Measurements from ENCODE around the gene NSUN4.

NSUN4 gene

DNA sequence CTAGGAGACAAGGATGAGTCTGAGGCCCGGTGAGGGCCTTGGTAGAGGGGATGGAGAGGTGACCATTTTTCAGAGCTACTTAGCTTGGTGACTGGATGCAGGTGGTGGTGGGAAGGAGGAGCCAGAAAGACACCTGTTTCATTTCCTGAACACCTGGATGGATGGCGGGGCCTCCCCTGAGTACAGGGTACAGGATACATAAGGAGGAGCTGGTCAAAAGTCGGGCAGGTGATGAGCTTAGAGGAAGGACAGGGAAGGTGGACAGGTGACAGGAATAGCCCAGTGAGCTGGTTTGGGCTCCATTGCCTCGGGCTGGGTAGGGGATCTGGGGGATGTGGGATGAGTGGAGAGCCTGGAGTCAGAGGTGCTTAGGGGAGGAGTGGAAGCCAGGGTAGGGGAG lies 59.8 kb downstream of the NSUN4 start:
- Histone ChIP-seq H3K27ac (ENCODE audit: low read depth, low read length) (no peak overlapping the region), H3K27me3 (ENCODE audit: insufficient read depth, low read length) (peaks cover 13% of the 10 kb centered on the region), H3K36me3 (ENCODE audit: insufficient read depth, low read length) (no peaks in the 10 kb centered on the region), H3K9me3 (ENCODE audit: insufficient read depth, low read depth, low read length) (no peaks in the 10 kb centered on the region), H3K4me1 (ENCODE audit: insufficient read depth, low read length) (no peaks in the 10 kb centered on the region; the same call in 1 of the 2 replicates), H3K4me3 (ENCODE audit: low read length) (no peak overlapping the region), H3K9ac (ENCODE audit: low read depth, low read length) (no peak overlapping the region)
- WGBS = 69% methylated on average over 4 of the region's 4 CpGs

DNA sequence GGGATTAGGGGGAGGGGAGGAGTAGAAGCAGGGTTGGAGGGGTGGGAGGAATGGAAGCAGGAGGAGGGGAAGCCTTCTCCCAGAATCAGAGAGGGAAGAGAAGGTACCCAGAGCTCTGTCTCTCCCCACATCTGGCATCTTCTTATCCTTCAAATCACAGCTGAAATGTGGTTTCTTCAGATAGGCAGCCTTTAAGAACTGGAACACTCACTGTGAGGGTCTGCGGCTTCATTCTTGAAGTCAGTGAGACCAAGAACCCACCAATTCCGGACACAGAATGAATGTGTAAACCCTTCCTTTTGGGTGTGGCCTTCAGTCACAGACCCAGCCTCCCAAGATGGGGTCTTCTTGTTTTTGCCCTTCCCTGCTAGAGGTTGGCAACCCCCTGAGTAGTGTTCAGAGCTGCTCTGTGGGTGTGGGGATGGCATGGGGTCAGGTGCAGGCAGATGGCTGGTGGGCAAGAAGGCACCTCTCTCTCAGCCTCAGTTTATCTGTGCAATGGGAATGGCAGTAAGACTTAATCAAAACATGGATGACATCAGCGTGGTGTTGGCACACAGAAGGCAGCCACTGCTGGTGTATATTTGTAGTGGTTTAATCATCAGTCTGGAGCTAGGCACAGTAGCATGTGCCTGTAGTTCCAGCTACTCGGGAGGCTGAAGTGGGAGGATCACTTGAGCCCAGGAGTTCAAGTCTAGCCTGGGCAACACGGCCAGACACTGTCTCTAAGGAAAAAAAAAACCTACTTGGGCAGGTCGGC lies 60.7 kb downstream of the NSUN4 start:
- H3K4me1 ChIP-seq (ENCODE audit: insufficient read depth, low read length) = no peaks in the 10 kb centered on the region; the same call in 1 of the 2 replicates
- no peak overlapping the region for H3K9ac ChIP-seq (ENCODE audit: low read depth, low read length)
- no peak overlapping the region for H3K4me3 ChIP-seq (ENCODE audit: low read length)
- H3K9me3 ChIP-seq (ENCODE audit: insufficient read depth, low read depth, low read length) = no peaks in the 10 kb centered on the region
- no peaks in the 10 kb centered on the region for H3K36me3 ChIP-seq (ENCODE audit: insufficient read depth, low read length)
- H3K27me3 ChIP-seq (ENCODE audit: insufficient read depth, low read length) = peaks cover 3% of the 10 kb centered on the region; the same call in 1 of the 2 replicates
- 76% methylated on average over 6 of the region's 6 CpGs for WGBS
- no peak overlapping the region for H3K27ac ChIP-seq (ENCODE audit: low read depth, low read length)

DNA sequence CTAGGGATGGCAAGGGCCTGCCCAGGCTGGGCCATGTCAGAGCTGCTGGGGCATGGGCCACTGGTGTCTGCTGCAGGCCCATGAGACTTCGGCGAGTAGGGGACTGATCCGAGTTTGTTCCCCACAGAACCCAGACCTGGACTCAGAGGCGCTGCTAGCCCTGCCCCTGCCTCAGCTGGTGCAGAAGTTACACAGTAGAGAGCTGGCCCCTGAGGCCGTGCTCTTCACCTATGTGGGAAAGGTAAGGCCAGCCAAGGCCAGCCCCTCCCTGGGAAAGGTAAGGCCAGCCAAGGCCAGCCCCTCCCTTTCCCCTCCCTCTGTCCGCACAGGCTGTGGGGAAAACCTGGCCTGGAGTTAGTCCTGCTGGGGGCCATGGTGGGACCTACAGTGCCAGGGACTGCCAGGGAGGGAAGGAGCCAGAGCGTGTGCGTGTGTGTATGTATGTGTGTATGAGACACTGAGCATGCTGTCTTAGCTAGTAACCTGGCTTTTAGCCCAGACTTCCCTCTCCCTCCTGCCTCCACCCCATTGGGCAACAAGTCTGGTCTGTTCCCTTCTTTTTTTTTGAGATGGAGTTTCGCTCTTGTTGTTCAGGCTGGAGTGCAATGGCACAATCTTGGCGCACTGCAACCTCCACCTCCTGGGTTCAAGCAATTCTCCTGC lies 61.5 kb downstream of the NSUN4 start:
- H3K27me3 ChIP-seq (ENCODE audit: insufficient read depth, low read length) = no peaks in the 10 kb centered on the region; the same call in 1 of the 2 replicates
- H3K36me3 ChIP-seq (ENCODE audit: insufficient read depth, low read length) = no peaks in the 10 kb centered on the region
- no peak overlapping the region for H3K27ac ChIP-seq (ENCODE audit: low read depth, low read length)
- WGBS = 62% methylated on average over 10 of the region's 10 CpGs
- H3K9me3 ChIP-seq (ENCODE audit: insufficient read depth, low read depth, low read length) = no peaks in the 10 kb centered on the region
- peaks cover 4% of the 10 kb centered on the region for H3K4me1 ChIP-seq (ENCODE audit: insufficient read depth, low read length)
- H3K4me3 ChIP-seq (ENCODE audit: low read length) = no peak overlapping the region
- no peak overlapping the region for H3K9ac ChIP-seq (ENCODE audit: low read depth, low read length)

DNA sequence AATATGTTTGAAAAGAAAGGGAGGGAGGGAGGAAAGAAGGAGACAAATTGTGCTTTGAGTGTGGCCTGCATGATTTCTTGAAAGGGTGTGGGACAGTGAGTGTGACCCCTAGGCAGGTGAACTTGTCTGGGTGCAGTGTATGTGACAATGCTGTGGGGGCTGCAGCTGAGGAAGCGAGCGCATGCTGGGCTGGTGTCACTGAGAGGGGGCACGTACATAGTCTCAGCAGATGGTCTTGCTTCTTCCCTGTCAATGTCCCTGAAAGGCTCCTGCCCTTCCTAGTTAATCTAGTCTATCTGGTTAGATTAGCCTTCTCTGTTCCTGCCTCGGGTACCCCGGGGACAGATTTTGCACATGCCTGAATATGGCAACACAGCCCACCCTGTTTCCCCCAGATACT lies 63.3 kb downstream of the NSUN4 start:
- Histone ChIP-seq H3K36me3 (ENCODE audit: insufficient read depth, low read length) (no peaks in the 10 kb centered on the region), H3K9me3 (ENCODE audit: insufficient read depth, low read depth, low read length) (no peaks in the 10 kb centered on the region), H3K9ac (ENCODE audit: low read depth, low read length) (no peak overlapping the region), H3K27ac (ENCODE audit: low read depth, low read length) (no peak overlapping the region), H3K4me3 (ENCODE audit: low read length) (no peak overlapping the region), H3K4me1 (ENCODE audit: insufficient read depth, low read length) (peaks cover 10% of the 10 kb centered on the region), H3K27me3 (ENCODE audit: insufficient read depth, low read length) (no peaks in the 10 kb centered on the region)
- 95% methylated on average over 5 of the region's 5 CpGs for WGBS

DNA sequence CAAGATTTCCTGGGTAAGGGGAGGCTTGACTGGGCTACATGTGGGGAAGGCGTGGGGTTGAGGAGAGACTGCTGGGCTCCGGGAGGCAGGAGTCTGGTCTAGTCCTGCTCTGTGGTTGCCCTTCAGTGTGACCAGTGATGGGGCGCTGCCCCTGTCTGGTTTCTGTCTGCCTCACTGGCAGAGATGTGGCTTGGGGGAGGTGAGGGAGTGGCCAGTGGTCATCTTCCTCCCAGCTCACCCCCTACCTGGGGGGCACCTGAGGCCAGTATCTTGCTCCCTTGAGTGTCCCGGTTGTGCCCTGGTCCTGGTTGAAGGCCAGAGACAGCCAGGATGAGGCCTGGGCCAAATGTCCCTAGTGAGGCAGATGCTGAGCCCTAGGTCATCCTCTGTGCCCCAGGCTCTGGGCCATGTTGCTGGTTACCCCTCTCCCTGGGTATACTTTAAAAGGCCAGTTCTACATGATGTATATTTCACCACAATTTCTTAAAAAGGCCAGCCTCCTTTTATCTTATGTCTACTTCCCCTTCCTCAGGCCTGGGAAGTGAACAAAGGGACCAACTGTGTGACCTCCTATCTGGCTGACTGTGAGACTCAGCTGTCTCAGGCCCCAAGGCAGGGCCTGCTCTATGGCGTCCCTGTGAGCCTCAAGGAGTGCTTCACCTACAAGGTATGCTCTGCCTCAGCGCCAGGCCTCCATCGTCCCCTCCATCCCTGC lies 64.0 kb downstream of the NSUN4 start:
- Histone ChIP-seq H3K4me1 (ENCODE audit: insufficient read depth, low read length) (peaks cover 10% of the 10 kb centered on the region), H3K4me3 (ENCODE audit: low read length) (no peak overlapping the region), H3K27ac (ENCODE audit: low read depth, low read length) (no peak overlapping the region), H3K27me3 (ENCODE audit: insufficient read depth, low read length) (no peaks in the 10 kb centered on the region), H3K9ac (ENCODE audit: low read depth, low read length) (no peak overlapping the region), H3K36me3 (ENCODE audit: insufficient read depth, low read length) (no peaks in the 10 kb centered on the region), H3K9me3 (ENCODE audit: insufficient read depth, low read depth, low read length) (no peaks in the 10 kb centered on the region)
- WGBS = 91% methylated on average over 7 of the region's 7 CpGs

DNA sequence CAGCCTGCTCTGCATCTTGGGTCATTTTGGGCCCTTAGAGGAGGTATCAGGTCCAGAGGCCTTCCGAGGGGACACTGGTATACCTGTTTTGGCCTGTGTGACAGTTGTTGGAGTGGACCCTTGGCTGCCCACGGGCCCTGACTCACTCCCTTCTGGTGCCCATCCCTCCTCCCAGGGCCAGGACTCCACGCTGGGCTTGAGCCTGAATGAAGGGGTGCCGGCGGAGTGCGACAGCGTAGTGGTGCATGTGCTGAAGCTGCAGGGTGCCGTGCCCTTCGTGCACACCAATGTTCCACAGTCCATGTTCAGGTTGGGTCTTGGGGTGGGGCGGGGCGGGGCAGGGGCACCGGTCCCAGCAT lies 64.6 kb downstream of the NSUN4 start:
- no peak overlapping the region for H3K4me3 ChIP-seq (ENCODE audit: low read length)
- H3K9ac ChIP-seq (ENCODE audit: low read depth, low read length) = no peak overlapping the region
- H3K9me3 ChIP-seq (ENCODE audit: insufficient read depth, low read depth, low read length) = no peaks in the 10 kb centered on the region
- peaks cover 10% of the 10 kb centered on the region for H3K4me1 ChIP-seq (ENCODE audit: insufficient read depth, low read length)
- no peaks in the 10 kb centered on the region for H3K27me3 ChIP-seq (ENCODE audit: insufficient read depth, low read length)
- H3K36me3 ChIP-seq (ENCODE audit: insufficient read depth, low read length) = no peaks in the 10 kb centered on the region
- no peak overlapping the region for H3K27ac ChIP-seq (ENCODE audit: low read depth, low read length)
- WGBS = 93% methylated on average over 12 of the region's 12 CpGs

DNA sequence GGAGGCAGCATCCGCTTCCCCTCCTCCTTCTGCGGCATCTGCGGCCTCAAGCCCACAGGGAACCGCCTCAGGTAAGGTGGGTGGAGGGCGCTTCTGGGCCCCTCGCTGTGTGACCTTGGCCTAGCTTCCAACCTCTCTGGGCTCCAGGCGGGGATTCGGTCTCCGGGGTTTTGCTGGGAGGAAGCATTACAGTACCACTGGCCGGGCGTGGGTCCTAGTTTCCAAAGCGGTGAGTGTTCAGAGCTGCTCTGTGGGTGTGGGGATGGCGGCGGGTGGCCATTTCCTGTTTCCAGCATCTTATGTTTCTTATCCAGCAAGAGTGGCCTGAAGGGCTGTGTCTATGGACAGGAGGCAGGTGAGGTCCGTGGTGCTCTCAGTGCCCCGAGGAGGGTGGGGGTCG lies 65.1 kb downstream of the NSUN4 start:
- Histone ChIP-seq H3K4me3 (ENCODE audit: low read length) (no peak overlapping the region), H3K9me3 (ENCODE audit: insufficient read depth, low read depth, low read length) (no peaks in the 10 kb centered on the region), H3K4me1 (ENCODE audit: insufficient read depth, low read length) (peaks cover 10% of the 10 kb centered on the region), H3K27ac (ENCODE audit: low read depth, low read length) (no peak overlapping the region), H3K9ac (ENCODE audit: low read depth, low read length) (no peak overlapping the region), H3K36me3 (ENCODE audit: insufficient read depth, low read length) (no peaks in the 10 kb centered on the region), H3K27me3 (ENCODE audit: insufficient read depth, low read length) (no peaks in the 10 kb centered on the region)
- WGBS = 94% methylated on average over 17 of the region's 17 CpGs

DNA sequence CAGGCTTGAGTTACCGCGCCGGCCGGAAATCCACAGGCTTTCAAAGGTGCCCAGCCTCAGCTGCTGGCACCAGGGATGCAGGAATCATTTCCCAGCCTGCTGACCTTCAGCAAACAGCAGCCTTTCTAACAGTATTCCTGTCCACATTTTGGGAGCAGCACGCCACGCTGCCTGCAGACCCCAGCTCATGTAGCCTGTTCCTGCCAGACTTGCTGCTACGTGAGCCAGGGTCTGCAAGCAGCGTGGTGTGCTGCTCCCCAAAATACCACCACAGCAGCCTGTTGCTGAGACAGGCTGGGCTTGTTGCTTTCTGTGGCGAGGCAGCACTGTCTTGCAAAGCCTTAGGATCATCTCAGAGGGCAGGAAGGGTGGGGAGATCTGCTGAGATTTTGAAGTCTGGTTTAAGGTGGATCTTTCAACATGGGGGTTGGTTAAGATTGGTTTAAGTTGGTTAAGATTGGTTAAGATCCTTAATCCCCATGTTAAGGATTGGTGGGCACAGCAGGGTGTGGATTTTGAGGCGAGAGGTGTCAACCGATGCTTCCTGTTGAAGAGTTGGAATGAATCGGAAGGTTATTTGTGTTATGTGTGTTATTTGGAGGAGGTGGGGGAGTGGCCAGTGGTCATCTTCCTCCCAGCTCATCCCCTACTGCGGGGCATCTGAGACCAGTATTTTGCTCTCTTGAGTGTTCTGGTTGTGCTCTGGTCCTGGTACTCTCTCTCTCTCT lies 66.4 kb downstream of the NSUN4 start:
- peaks cover 10% of the 10 kb centered on the region; the same call in 1 of the 2 replicates for H3K4me1 ChIP-seq (ENCODE audit: insufficient read depth, low read length)
- no peak overlapping the region; the same call in 1 of the 2 replicates for H3K9ac ChIP-seq (ENCODE audit: low read depth, low read length)
- H3K9me3 ChIP-seq (ENCODE audit: insufficient read depth, low read depth, low read length) = no peaks in the 10 kb centered on the region
- H3K27me3 ChIP-seq (ENCODE audit: insufficient read depth, low read length) = no peaks in the 10 kb centered on the region
- WGBS = 40% methylated on average over 13 of the region's 13 CpGs
- H3K27ac ChIP-seq (ENCODE audit: low read depth, low read length) = no peak overlapping the region
- peak overlapping the region; percentile 30 for H3K4me3 ChIP-seq (ENCODE audit: low read length)
- no peaks in the 10 kb centered on the region for H3K36me3 ChIP-seq (ENCODE audit: insufficient read depth, low read length)

DNA sequence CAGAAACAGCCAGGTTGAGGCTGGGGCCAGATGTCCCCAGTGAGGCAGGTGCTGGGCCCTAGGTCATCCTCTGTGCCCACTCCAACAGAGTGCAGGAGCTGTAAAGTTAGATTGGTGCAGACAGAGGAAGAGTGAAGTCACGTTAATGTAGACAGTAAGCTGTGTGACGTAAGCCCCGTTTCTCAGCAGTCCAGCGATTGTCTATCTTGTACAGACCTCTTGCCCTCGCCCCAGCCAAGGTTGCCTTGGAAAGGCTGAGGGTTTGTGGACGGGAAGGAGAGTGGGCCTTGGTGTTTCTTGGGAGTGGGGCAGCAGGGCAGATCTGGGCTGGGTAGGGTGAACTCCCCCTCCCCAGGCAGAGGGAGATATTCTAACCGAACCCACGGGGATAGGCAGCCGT lies 67.0 kb downstream of the NSUN4 start:
- Histone ChIP-seq H3K4me3 (ENCODE audit: low read length) (no peak overlapping the region), H3K9me3 (ENCODE audit: insufficient read depth, low read depth, low read length) (no peaks in the 10 kb centered on the region), H3K27ac (ENCODE audit: low read depth, low read length) (no peak overlapping the region), H3K36me3 (ENCODE audit: insufficient read depth, low read length) (no peaks in the 10 kb centered on the region), H3K27me3 (ENCODE audit: insufficient read depth, low read length) (no peaks in the 10 kb centered on the region), H3K9ac (ENCODE audit: low read depth, low read length) (no peak overlapping the region), H3K4me1 (ENCODE audit: insufficient read depth, low read length) (peaks cover 10% of the 10 kb centered on the region; the same call in 1 of the 2 replicates)
- WGBS = 90% methylated on average over 9 of the region's 9 CpGs

DNA sequence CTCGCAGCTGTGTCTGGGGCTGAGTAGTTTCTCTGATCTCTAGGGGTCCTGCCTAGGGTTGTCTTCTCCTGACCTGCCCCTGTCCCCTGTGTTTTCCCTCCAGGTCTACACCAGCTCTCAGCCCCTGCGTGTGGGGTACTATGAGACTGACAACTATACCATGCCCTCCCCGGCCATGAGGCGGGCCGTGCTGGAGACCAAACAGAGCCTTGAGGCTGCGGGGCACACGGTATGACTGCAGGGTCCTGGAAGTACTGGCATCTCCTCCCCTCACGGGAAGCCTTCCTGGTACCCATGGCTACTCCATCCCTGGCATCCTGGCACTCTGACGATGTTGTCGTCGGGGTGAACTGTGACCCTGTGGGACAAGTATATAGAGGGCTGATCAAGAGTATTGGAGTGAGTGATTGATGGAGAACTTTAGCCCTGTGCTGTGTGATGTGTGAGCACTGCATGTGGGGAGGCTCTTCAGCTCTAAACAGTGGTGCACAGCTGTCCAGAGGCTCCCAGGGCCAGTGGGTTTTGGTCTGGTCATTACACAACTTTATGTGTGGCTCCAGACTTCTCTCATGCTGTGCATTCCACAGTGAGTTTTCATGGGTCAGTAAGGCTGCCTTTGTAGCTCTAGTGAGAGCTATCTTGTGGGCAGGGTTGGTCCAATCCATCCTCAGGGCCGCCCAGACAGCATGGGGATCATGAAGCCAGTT lies 67.9 kb downstream of the NSUN4 start:
- Histone ChIP-seq H3K27me3 (ENCODE audit: insufficient read depth, low read length) (no peaks in the 10 kb centered on the region), H3K4me1 (ENCODE audit: insufficient read depth, low read length) (peaks cover 10% of the 10 kb centered on the region; the same call in 1 of the 2 replicates), H3K9ac (ENCODE audit: low read depth, low read length) (no peak overlapping the region), H3K27ac (ENCODE audit: low read depth, low read length) (no peak overlapping the region), H3K4me3 (ENCODE audit: low read length) (no peak overlapping the region), H3K9me3 (ENCODE audit: insufficient read depth, low read depth, low read length) (no peaks in the 10 kb centered on the region), H3K36me3 (ENCODE audit: insufficient read depth, low read length) (no peaks in the 10 kb centered on the region)
- WGBS = 94% methylated on average over 12 of the region's 12 CpGs

All from HUES64 (cell line).